Mammary epithelial cell (primary cell): ENCODE measurements around the gene RPL26.

Experiments
- EZH2 ChIP-seq: IDR thresholded peaks from 2 replicates; pipeline ENCODE4 v1.6.1; 2012; ENCODE audit warnings: low read length, inconsistent platforms, borderline replicate concordance
- TF ChIP-seq, protein P1 (sequence below), 2 donors: IDR thresholded peaks in 1 of 2; conservative IDR thresholded peaks in 1 of 2; 2 replicates each; pipeline ENCODE4 v1.5.1; 2011 to 2012; ENCODE audit warnings: inconsistent platforms in 2 of 2, low read length in 2 of 2, mild to moderate bottlenecking in 2 of 2, control low read depth in 1 of 2, low read depth in 1 of 2; ENCODE audit not compliant: insufficient read depth in 1 of 2; ENCODE audit errors: extremely low read depth in 1 of 2

DNA sequence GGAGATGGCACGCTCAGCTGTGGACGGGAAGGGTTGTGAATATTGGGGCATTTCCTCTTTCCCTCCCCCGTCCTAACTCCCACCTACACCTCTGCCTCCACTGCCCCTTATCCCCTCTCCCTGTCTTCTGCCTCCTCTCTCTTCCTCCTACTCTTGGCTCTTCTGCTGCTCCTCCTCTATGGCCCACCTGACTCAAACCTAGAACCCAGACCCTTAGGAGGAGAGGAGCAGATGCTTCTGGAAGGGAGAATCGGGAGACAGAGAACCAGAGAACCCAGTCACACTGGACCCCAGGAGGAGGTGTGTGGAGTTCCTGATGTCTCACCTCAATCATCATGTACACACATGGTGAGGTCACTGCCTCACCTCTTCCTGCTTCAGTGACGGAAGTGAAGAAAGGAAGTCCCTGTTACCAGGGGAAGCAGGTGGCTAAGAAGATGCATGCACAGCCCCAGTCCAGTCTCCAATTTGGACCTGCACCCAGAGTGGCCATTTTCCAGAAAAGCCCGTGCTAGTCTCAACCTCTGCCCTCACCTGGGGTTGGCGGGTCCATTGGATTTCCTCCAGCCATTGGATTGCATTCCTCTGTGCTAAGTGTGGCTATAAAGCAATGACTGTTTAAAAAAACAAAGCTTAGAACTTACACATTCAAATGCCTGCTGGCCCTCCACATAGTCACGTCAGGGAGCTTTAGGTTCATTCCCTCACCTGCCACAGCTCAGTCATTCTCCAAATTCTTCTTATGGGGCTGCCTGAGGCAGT, 10.7 kb upstream of the RPL26 start:
- no peak for TF ChIP-seq EZH2
- TF ChIP-seq, protein P1, sequence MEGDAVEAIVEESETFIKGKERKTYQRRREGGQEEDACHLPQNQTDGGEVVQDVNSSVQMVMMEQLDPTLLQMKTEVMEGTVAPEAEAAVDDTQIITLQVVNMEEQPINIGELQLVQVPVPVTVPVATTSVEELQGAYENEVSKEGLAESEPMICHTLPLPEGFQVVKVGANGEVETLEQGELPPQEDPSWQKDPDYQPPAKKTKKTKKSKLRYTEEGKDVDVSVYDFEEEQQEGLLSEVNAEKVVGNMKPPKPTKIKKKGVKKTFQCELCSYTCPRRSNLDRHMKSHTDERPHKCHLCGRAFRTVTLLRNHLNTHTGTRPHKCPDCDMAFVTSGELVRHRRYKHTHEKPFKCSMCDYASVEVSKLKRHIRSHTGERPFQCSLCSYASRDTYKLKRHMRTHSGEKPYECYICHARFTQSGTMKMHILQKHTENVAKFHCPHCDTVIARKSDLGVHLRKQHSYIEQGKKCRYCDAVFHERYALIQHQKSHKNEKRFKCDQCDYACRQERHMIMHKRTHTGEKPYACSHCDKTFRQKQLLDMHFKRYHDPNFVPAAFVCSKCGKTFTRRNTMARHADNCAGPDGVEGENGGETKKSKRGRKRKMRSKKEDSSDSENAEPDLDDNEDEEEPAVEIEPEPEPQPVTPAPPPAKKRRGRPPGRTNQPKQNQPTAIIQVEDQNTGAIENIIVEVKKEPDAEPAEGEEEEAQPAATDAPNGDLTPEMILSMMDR (conservative IDR thresholded peaks at IDR 0.05 in 1 of 2, IDR thresholded peaks at IDR 0.05 in 1 of 2; ENCODE audit: extremely low read depth in 1 of 2, insufficient read depth in 1 of 2, low read depth in 1 of 2, low read length in 2 of 2): no peak
